PC-3 (cell line): ENCODE data around the gene ZHX3. TPM values are rescaled to one million over a fixed set of nuclear protein-coding genes. Genes with fewer than 3 reads are reported as not detected.

Experiments used
- ATAC-seq: fragments of 200-7000 bp; cut with Tn5 transposase; 2 replicates; pipeline ENCODE4 v1.9.1; 2020; ENCODE audit warnings: mild to moderate bottlenecking, moderate library complexity
- BruUV-seq: library from RNA; stranded (reverse); fragments of 400-500 nt; replicated peaks from 2 replicates; lab custom pipeline; 2021; lab: Mats Ljungman, UMichigan
- CTCF ChIA-PET: fragments of 300-600 bp; sonication (Branson Sonifier 250); formaldehyde crosslinking; loops from one replicate; lab custom pipeline; 2022; ENCODE audit warnings: antibody characterized with exemption; lab: Charles Lee
- POLR2A ChIA-PET: fragments of 300-600 bp; sonication (Branson Sonifier 250); formaldehyde crosslinking; loops from one replicate; lab custom pipeline; 2022; ENCODE audit warnings: antibody characterized with exemption; ENCODE audit not compliant: unreplicated experiment; lab: Charles Lee
- DNase-seq: peaks from one replicate; pipeline ENCODE4 v3.0.0-alpha.2; 2015
- H2AFZ ChIP-seq: fragments of 300-600 bp; sonication (generic); 2 replicates; pipeline ENCODE4 v1.6.0; 2016; ENCODE audit warnings: antibody characterized with exemption, low read length
- H3F3A ChIP-seq: fragments of 300-600 bp; sonication (generic); one replicate; pipeline ENCODE4 v1.6.0; 2017; ENCODE audit warnings: antibody characterized with exemption, low read length, control low read depth, mild to moderate bottlenecking; ENCODE audit not compliant: unreplicated experiment
- H3K27ac ChIP-seq: fragments of 300-600 bp; sonication (generic); 2 replicates; pipeline ENCODE4 v1.5.1; 2016; ENCODE audit warnings: mild to moderate bottlenecking, low read length
- H3K27me3 ChIP-seq: fragments of 300-600 bp; sonication (generic); 2 replicates; pipeline ENCODE4 v1.6.1; 2016; ENCODE audit warnings: low read length, mixed read lengths
- H3K36me3 ChIP-seq: fragments of 300-600 bp; sonication (generic); 2 replicates; pipeline ENCODE4 v1.6.1; 2016; ENCODE audit warnings: low read depth, mixed run types, low read length, mixed read lengths
- H3K4me1 ChIP-seq: fragments of 300-600 bp; sonication (generic); 2 replicates; pipeline ENCODE4 v1.5.1; 2016; ENCODE audit warnings: low read length; ENCODE audit not compliant: insufficient read depth
- H3K4me2 ChIP-seq: fragments of 300-600 bp; sonication (generic); 2 replicates; pipeline ENCODE4 v1.6.0; 2016; ENCODE audit warnings: low read length
- H3K4me3 ChIP-seq: fragments of 300-600 bp; sonication (generic); 2 replicates; pipeline ENCODE4 v1.5.1; 2016; ENCODE audit warnings: mild to moderate bottlenecking, low read length, mixed read lengths
- H3K79me2 ChIP-seq: fragments of 300-600 bp; sonication (generic); 2 replicates; pipeline ENCODE4 v1.6.1; 2017; ENCODE audit warnings: low read length, mixed read lengths
- H3K9ac ChIP-seq: fragments of 300-600 bp; sonication (generic); 2 replicates; pipeline ENCODE4 v1.6.0; 2016; ENCODE audit warnings: mild to moderate bottlenecking, low read length
- H3K9me2 ChIP-seq: fragments of 300-600 bp; sonication (generic); replicated peaks from 2 replicates; pipeline ENCODE4 v1.6.1; 2016; ENCODE audit warnings: mixed run types, low read length, mixed read lengths
- H3K9me3 ChIP-seq: fragments of 300-600 bp; sonication (generic); 2 replicates; pipeline ENCODE4 v1.6.1; 2016; ENCODE audit warnings: low read length, mixed read lengths
- H4K20me1 ChIP-seq: fragments of 300-600 bp; sonication (generic); 2 replicates; pipeline ENCODE4 v1.6.1; 2016; ENCODE audit warnings: low read length, mixed read lengths
- CTCF ChIP-seq: fragments of 300-600 bp; sonication (generic); conservative IDR thresholded peaks from 2 replicates; pipeline ENCODE4 v1.5.1; 2017; ENCODE audit warnings: antibody characterized with exemption, low read depth, mild to moderate bottlenecking, low read length
- EZH2 ChIP-seq: fragments of 300-600 bp; sonication (generic); IDR thresholded peaks from one replicate; pipeline ENCODE4 v1.6.1; 2017; ENCODE audit warnings: antibody characterized with exemption, mild to moderate bottlenecking, low read length; ENCODE audit not compliant: unreplicated experiment
- EZH2phosphoT487 ChIP-seq: fragments of 300-600 bp; sonication (generic); IDR thresholded peaks from 2 replicates; pipeline ENCODE4 v1.6.1; 2018; ENCODE audit warnings: mild to moderate bottlenecking, antibody characterized with exemption, low read length, borderline replicate concordance
- intact Hi-C: fragments of 100-400 bp; cut with micrococcal nuclease; formaldehyde crosslinking; loops from 2 replicates; pipeline ENCODE4 v1.9.0; 2023
- total RNA-seq: library from RNA; depleted of rRNA; stranded (reverse); fragments of >200 nt; gene quantifications from 2 replicates; pipeline ENCODE4 v1.2.3, GENCODE V29; 2014

Gene ZHX3
- total RNA-seq, 1 experiment from 2014 or later, result 14.0 TPM

GRCh38 chr20:41364967-41365765 lies 47.6 kb upstream of the ZHX3 start:
- Histone ChIP-seq H3K4me3 (no peak overlapping the region), H3K79me2 (no peaks in the 10 kb centered on the region), H3K27me3 (peaks cover 35% of the 10 kb centered on the region), H3K9me2 (no peaks in the 10 kb centered on the region), H3K27ac (no peak overlapping the region), H3K36me3 (no peaks in the 10 kb centered on the region), H4K20me1 (no peaks in the 10 kb centered on the region), H3K4me2 (no peak overlapping the region), H2AFZ (no peak overlapping the region), H3K9ac (no peak overlapping the region), H3K9me3 (no peaks in the 10 kb centered on the region), H3K4me1 (no peaks in the 10 kb centered on the region), H3F3A (no peaks in the 10 kb centered on the region)
- DNase-seq (no peak), ATAC-seq (no peak)
- TF ChIP-seq EZH2phosphoT487 (no peak), EZH2 (no peak), CTCF (no peak)
- intact Hi-C loops, result no loop called here
- ChIA-PET POLR2A (no interaction called here), CTCF (no interaction called here)
- BruUV-seq, result no TSS peak

GRCh38 chr20:41364236-41364855 lies 46.8 kb upstream of the ZHX3 start:
- Histone ChIP-seq H3K79me2 (no peaks in the 10 kb centered on the region), H4K20me1 (no peaks in the 10 kb centered on the region), H3K4me3 (no peak overlapping the region), H2AFZ (no peak overlapping the region), H3K4me1 (no peaks in the 10 kb centered on the region), H3K36me3 (no peaks in the 10 kb centered on the region), H3K27me3 (peaks cover 35% of the 10 kb centered on the region), H3F3A (no peaks in the 10 kb centered on the region), H3K27ac (no peak overlapping the region), H3K9me3 (no peaks in the 10 kb centered on the region), H3K9me2 (no peaks in the 10 kb centered on the region), H3K9ac (no peak overlapping the region), H3K4me2 (no peak overlapping the region)
- TF ChIP-seq EZH2 (no peak), EZH2phosphoT487 (no peak), CTCF (no peak)
- no TSS peak for BruUV-seq
- ChIA-PET CTCF (no interaction called here), POLR2A (no interaction called here)
- ATAC-seq (peak; percentile 22), DNase-seq (no peak)
- intact Hi-C loops, result no loop called here

- intact Hi-C loops, result no loop called here
- Histone ChIP-seq H3K27ac (no peak overlapping the region), H3K4me2 (no peak overlapping the region), H2AFZ (no peak overlapping the region), H3K9me2 (no peaks in the 10 kb centered on the region), H3K79me2 (no peaks in the 10 kb centered on the region), H3K9ac (no peak overlapping the region), H3K4me3 (no peak overlapping the region), H4K20me1 (no peaks in the 10 kb centered on the region), H3F3A (no peaks in the 10 kb centered on the region), H3K27me3 (peaks cover 35% of the 10 kb centered on the region), H3K36me3 (no peaks in the 10 kb centered on the region), H3K4me1 (no peaks in the 10 kb centered on the region), H3K9me3 (no peaks in the 10 kb centered on the region)
- TF ChIP-seq EZH2 (no peak), CTCF (no peak), EZH2phosphoT487 (no peak)
- ChIA-PET POLR2A (no interaction called here), CTCF (no interaction called here)
- no peak for ATAC-seq
- DNase-seq, result no peak
- BruUV-seq, result no TSS peak
These were observed 46.1 kb upstream of the ZHX3 start for GRCh38 chr20:41363601-41364000.
